Measurements from ENCODE around the gene CAMK2B.

CAMK2B gene

GRCh38 chr7:44267719-44268421 is 57.5 kb downstream of the CAMK2B start:
- DNase-seq (ENCODE audit: low read depth), result no peak
- H3K4me3 ChIP-seq (ENCODE audit: low read length), result no peak overlapping the region
- TF ChIP-seq, protein P1, sequence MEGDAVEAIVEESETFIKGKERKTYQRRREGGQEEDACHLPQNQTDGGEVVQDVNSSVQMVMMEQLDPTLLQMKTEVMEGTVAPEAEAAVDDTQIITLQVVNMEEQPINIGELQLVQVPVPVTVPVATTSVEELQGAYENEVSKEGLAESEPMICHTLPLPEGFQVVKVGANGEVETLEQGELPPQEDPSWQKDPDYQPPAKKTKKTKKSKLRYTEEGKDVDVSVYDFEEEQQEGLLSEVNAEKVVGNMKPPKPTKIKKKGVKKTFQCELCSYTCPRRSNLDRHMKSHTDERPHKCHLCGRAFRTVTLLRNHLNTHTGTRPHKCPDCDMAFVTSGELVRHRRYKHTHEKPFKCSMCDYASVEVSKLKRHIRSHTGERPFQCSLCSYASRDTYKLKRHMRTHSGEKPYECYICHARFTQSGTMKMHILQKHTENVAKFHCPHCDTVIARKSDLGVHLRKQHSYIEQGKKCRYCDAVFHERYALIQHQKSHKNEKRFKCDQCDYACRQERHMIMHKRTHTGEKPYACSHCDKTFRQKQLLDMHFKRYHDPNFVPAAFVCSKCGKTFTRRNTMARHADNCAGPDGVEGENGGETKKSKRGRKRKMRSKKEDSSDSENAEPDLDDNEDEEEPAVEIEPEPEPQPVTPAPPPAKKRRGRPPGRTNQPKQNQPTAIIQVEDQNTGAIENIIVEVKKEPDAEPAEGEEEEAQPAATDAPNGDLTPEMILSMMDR (conservative IDR thresholded peaks at IDR 0.05; ENCODE audit: low read length), result no peak

DNA sequence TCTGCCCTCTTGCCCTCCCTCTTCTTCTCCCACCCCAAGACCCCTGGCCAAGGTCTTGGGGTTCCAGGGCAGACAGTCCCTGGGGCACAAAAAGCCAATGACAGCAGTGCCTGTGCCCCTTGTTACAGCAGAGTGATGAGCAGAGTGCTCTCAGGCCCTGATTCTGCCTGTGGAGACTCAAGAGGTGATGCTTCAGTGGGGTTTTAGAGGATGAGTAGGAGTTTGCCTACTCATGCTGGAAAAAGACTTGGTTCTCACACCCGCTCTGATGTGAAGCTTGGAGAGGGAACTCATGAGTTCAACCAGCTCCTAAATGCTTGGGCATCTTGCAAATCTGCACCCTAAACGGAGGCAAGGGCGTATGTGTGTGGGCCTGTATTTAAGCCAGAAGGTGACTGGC is 58.2 kb downstream of the CAMK2B start:
- H3K4me3 ChIP-seq (ENCODE audit: low read length), result no peak overlapping the region
- no peak for DNase-seq (ENCODE audit: low read depth)
- TF ChIP-seq, protein P1 (conservative IDR thresholded peaks at IDR 0.05; ENCODE audit: low read length), result no peak

- TF ChIP-seq, protein P1 (conservative IDR thresholded peaks at IDR 0.05; ENCODE audit: low read length), result no peak
- no peak overlapping the region for H3K4me3 ChIP-seq (ENCODE audit: low read length)
These were observed 58.9 kb downstream of the CAMK2B start for GRCh38 chr7:44266526-44266925.

DNA sequence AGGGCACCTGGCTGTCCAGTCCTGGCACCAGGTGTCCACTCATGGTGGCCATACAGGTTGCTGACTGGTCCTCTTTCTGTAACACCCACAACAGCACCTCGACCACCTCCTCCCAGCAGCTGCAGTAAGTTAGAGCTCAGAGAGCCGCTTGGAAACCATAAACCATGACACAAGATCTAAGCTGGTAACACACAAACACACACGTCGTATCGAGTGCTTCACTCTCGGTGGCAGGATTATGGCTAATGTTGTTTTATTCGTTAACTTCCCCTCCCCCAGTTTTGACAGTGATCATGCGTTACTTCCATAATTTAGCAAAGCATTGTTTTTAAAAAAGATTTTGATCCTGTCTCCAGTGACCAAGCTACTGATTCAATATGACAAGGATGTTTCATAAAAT is 59.7 kb downstream of the CAMK2B start:
- TF ChIP-seq, protein P1 (conservative IDR thresholded peaks at IDR 0.05; ENCODE audit: low read length), result no peak
- DNase-seq (ENCODE audit: low read depth), result no peak

More at GRCh38 chr7:44266526-44266925, 58.9 kb downstream of the CAMK2B start:
- DNase-seq (ENCODE audit: low read depth), result no peak

DNA sequence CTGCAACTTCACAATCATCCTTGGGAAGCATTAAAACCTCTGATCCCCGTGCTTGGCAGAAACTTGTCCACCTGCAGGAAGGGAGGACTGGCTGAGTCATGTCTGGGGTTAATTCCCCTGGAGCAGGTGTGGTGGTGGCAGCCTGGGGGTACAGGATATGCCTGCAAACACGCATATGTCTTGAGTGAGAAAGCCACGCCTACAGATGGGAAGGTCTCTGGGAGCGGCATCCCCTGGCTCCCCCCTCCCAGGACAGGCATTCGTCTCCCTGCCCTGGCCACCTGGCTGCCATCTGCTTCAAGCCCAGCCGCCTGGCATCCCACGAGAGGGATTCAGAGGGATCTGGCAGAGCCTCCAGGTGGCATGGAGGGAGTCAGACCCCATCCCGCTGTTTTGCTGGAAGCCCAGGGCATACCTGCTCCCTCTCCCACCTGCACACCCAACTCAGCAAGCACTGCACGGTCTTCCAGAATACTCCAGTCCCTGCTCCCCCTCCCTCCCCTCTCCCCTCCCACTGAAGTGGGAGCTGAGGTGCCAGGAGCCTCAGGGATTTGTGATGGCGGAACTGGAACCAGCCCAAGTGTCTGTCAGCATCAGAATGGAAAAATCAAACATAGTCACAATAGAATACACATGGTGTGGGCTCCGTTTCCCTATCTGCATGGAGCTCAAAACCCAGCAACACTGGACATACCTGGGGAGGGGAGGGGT is 61.0 kb downstream of the CAMK2B start:
- no peak for DNase-seq (ENCODE audit: low read depth)
- TF ChIP-seq, protein P1 (conservative IDR thresholded peaks at IDR 0.05; ENCODE audit: low read length), result no peak
- H3K4me3 ChIP-seq (ENCODE audit: low read length), result no peak overlapping the region

More for the DNA sequence above, 59.7 kb downstream of the CAMK2B start:
- H3K4me3 ChIP-seq (ENCODE audit: low read length), result no peak overlapping the region

GRCh38 chr7:44263326-44264082 is 61.9 kb downstream of the CAMK2B start:
- TF ChIP-seq, protein P1 (conservative IDR thresholded peaks at IDR 0.05; ENCODE audit: low read length), result no peak
- H3K4me3 ChIP-seq (ENCODE audit: low read length), result no peak overlapping the region
- no peak for DNase-seq (ENCODE audit: low read depth)
